ENCODE results near the gene EXOC3. TPM values are rescaled to one million over a fixed set of nuclear protein-coding genes. Genes with fewer than 3 reads are reported as not detected.

Gene EXOC3
- polyA plus RNA-seq, 1 experiment, result 27.3 TPM

GRCh38 chr5:404666-405241 lies 38.2 kb upstream of the EXOC3 start:
- ChIA-PET CTCF (interaction anchor here (0.8 kb wide), 1 partner anchor 10 kb away, joined by 4 read pairs; no protein-coding TSS in a partner anchor), POLR2A (no interaction called here)
- Histone ChIP-seq H3K27ac (ENCODE audit: low read depth, low read length) (no peak overlapping the region), H3K4me3 (ENCODE audit: low read depth, low read length) (no peak overlapping the region), H3K27me3 (ENCODE audit: control insufficient read depth, insufficient read depth, low read length) (no peaks in the 10 kb centered on the region), H3K9me3 (ENCODE audit: control insufficient read depth, insufficient read depth, low read length) (no peaks in the 10 kb centered on the region)
- DNase-seq (ENCODE audit: low read depth, low spot score), result no peak
- TF ChIP-seq CTCF (IDR thresholded peaks at IDR 0.05; ENCODE audit: low read depth, low read length), result no peak

- no peak for TF ChIP-seq CTCF (IDR thresholded peaks at IDR 0.05; ENCODE audit: low read depth, low read length)
- no peak for DNase-seq (ENCODE audit: low read depth, low spot score)
- no peak overlapping the region for H3K27ac ChIP-seq (ENCODE audit: low read depth, low read length)
- no peak overlapping the region for H3K4me3 ChIP-seq (ENCODE audit: low read depth, low read length)
- ChIA-PET CTCF (interaction anchor here (0.8 kb wide), 1 partner anchor 9 kb away, joined by 4 read pairs; no protein-coding TSS in a partner anchor), POLR2A (no interaction called here)
- no peaks in the 10 kb centered on the region for H3K27me3 ChIP-seq (ENCODE audit: control insufficient read depth, insufficient read depth, low read length)
- no peaks in the 10 kb centered on the region for H3K9me3 ChIP-seq (ENCODE audit: control insufficient read depth, insufficient read depth, low read length)
These were observed 37.6 kb upstream of the EXOC3 start for GRCh38 chr5:405421-405820.

- H3K4me3 ChIP-seq (ENCODE audit: low read depth, low read length), result no peak overlapping the region
- no peak overlapping the region for H3K27ac ChIP-seq (ENCODE audit: low read depth, low read length)
- no peaks in the 10 kb centered on the region for H3K9me3 ChIP-seq (ENCODE audit: control insufficient read depth, insufficient read depth, low read length)
- no peak for TF ChIP-seq CTCF (IDR thresholded peaks at IDR 0.05; ENCODE audit: low read depth, low read length)
- no peaks in the 10 kb centered on the region for H3K27me3 ChIP-seq (ENCODE audit: control insufficient read depth, insufficient read depth, low read length)
- CTCF ChIA-PET, result no interaction called here
- DNase-seq (ENCODE audit: low read depth, low spot score), result no peak
- POLR2A ChIA-PET, result no interaction called here
These were observed 36.9 kb upstream of the EXOC3 start for GRCh38 chr5:406041-406440.

GRCh38 chr5:407051-407450 lies 35.9 kb upstream of the EXOC3 start:
- no peak for TF ChIP-seq CTCF (IDR thresholded peaks at IDR 0.05; ENCODE audit: low read depth, low read length)
- Histone ChIP-seq H3K4me3 (ENCODE audit: low read depth, low read length) (no peak overlapping the region), H3K27me3 (ENCODE audit: control insufficient read depth, insufficient read depth, low read length) (no peaks in the 10 kb centered on the region), H3K27ac (ENCODE audit: low read depth, low read length) (no peak overlapping the region), H3K9me3 (ENCODE audit: control insufficient read depth, insufficient read depth, low read length) (no peaks in the 10 kb centered on the region; the same call in 1 of the 2 replicates)
- ChIA-PET POLR2A (interaction anchor here (1.0 kb wide), 1 partner anchor 11 kb away, joined by 3 read pairs; no protein-coding TSS in a partner anchor), CTCF (interaction anchor here (0.8 kb wide), 1 partner anchor 24 kb away, joined by 3 read pairs; no protein-coding TSS in a partner anchor)
- no peak for DNase-seq (ENCODE audit: low read depth, low spot score)

- no peak overlapping the region for H3K4me3 ChIP-seq (ENCODE audit: low read depth, low read length)
- H3K9me3 ChIP-seq (ENCODE audit: control insufficient read depth, insufficient read depth, low read length), result no peaks in the 10 kb centered on the region; the same call in 1 of the 2 replicates
- no peak overlapping the region for H3K27ac ChIP-seq (ENCODE audit: low read depth, low read length)
- DNase-seq (ENCODE audit: low read depth, low spot score), result no peak
- CTCF ChIA-PET, result interaction anchor here (1.3 kb wide), 1 partner anchor 39 kb away, joined by 6 read pairs; no protein-coding TSS in a partner anchor
- H3K27me3 ChIP-seq (ENCODE audit: control insufficient read depth, insufficient read depth, low read length), result no peaks in the 10 kb centered on the region
- TF ChIP-seq CTCF (IDR thresholded peaks at IDR 0.05; ENCODE audit: low read depth, low read length), result no peak
- POLR2A ChIA-PET, result no interaction called here
These were observed 35.1 kb upstream of the EXOC3 start for GRCh38 chr5:407801-408268.
